ENCODE results near the gene LCN2.

Gene LCN2

DNA sequence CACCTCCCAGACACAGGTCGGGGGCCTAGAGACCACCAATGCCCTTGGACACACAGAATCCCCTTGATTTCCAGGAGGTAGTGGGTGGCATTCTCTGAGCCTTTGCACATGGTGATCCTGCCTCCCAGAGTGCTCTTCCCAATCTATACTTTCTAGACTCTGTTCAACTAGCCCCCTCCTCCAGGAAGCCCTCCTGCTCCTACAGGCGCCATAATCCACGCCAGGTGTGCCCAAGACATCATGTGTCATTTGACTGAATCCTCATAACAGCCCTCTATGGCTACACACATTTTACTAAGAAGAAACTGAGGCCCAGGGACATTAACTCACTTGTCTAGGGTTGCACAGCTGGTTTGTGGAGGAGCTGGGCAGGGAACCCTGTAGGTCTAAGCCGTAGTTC lies 18.0 kb downstream of the LCN2 start:
- no peak for TF ChIP-seq CTCF (IDR thresholded peaks at IDR 0.05; ENCODE audit: low read depth, low read length, missing control alignments)
- no peak for DNase-seq (ENCODE audit: extremely low read depth, low read depth)

GRCh38 chr9:128168731-128169308 lies 19.6 kb downstream of the LCN2 start:
- no peak for DNase-seq (ENCODE audit: extremely low read depth, low read depth)
- no peak for TF ChIP-seq CTCF (IDR thresholded peaks at IDR 0.05; ENCODE audit: low read depth, low read length, missing control alignments)
- no peak overlapping the region for H3K4me3 ChIP-seq (replicated peaks; ENCODE audit: low read depth, low read length)

More for the DNA sequence above, 18.0 kb downstream of the LCN2 start:
- H3K4me3 ChIP-seq (replicated peaks; ENCODE audit: low read depth, low read length): no peak overlapping the region

- H3K4me3 ChIP-seq (replicated peaks; ENCODE audit: low read depth, low read length): no peak overlapping the region
- DNase-seq (ENCODE audit: extremely low read depth, low read depth): no peak
- TF ChIP-seq CTCF (IDR thresholded peaks at IDR 0.05; ENCODE audit: low read depth, low read length, missing control alignments): no peak
Measured at GRCh38 chr9:128169492-128169891, 20.2 kb downstream of the LCN2 start.

DNA sequence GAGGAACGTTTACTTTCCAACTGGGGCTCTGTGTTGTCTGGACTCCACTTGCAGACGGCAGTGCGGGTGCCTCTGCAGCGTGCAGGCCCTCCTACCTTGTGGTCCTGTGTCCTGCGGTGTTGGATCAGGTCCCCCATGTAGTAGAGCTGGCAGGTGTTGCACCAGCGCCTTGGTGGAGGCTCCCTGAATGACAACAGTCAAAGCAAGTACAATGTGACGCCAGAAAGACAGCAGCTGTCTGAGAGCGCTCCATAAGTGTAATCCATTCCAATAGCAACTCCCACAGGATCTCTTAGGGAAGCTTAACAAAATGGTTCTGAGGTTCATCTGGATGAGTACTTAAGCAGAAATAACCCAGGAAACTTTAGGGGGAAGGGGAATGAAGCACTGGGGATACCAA lies 20.7 kb downstream of the LCN2 start:
- no peak overlapping the region for H3K4me3 ChIP-seq (replicated peaks; ENCODE audit: low read depth, low read length)
- no peak for TF ChIP-seq CTCF (IDR thresholded peaks at IDR 0.05; ENCODE audit: low read depth, low read length, missing control alignments)
- no peak for DNase-seq (ENCODE audit: extremely low read depth, low read depth)

GRCh38 chr9:128174062-128174461 lies 24.8 kb downstream of the LCN2 start:
- no peak for DNase-seq (ENCODE audit: extremely low read depth, low read depth)
- no peak overlapping the region for H3K4me3 ChIP-seq (replicated peaks; ENCODE audit: low read depth, low read length)
- TF ChIP-seq CTCF (IDR thresholded peaks at IDR 0.05; ENCODE audit: low read depth, low read length, missing control alignments): no peak

DNA sequence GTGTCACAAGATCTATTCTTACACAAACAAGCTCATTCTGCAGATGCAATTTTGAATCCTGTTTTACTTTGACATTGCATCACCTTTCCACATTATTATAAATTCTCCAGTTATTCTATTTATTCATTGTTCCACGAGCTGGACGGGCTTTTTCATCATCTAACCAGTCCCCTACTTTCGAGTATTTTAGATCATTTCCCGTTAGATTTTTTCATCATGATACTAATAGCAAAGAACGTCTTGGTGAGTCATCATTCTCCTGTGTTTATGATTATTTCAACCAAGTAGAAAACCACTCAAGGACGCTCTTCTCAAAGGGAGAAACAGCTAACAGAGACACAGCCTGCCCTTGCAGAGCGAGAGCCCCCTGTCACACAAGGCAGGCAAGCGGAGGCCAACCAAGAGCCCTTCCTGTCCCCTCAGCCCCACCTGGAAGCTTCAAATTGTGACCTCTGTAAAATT lies 25.9 kb downstream of the LCN2 start:
- no peak overlapping the region for H3K4me3 ChIP-seq (replicated peaks; ENCODE audit: low read depth, low read length)
- no peak for DNase-seq (ENCODE audit: extremely low read depth, low read depth)
- TF ChIP-seq CTCF (IDR thresholded peaks at IDR 0.05; ENCODE audit: low read depth, low read length, missing control alignments): no peak

DNA sequence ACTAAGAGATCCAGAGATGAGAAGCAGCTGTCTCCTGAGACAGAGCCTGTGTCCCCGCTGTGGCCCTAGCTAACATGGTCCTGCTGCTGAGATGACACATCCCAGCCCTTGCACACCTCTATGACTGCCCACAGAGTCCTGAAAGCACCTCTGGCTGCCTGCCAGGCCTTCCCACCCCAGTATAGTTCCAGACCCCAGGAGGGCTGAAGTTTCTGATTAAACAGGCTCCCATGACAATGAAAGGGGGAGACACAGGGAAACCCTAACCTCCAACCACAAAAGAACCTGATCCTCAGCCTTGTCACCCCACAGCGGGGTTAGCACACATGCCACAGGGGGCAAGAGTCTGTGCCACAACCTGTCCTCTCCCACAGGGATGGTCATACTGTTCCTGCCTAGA lies 26.5 kb downstream of the LCN2 start:
- no peak overlapping the region for H3K4me3 ChIP-seq (replicated peaks; ENCODE audit: low read depth, low read length)
- no peak for TF ChIP-seq CTCF (IDR thresholded peaks at IDR 0.05; ENCODE audit: low read depth, low read length, missing control alignments)
- no peak for DNase-seq (ENCODE audit: extremely low read depth, low read depth)
